Skeletal muscle satellite cell (primary cell): ENCODE results near the gene CDC25C.
A peak's percentile ranks its signal among the peaks of the same experiment; 100 is the strongest.

Experiments
- H3K27me3 ChIP-seq: 2 replicates; pipeline ENCODE4 v1.7.0; 2013; ENCODE audit warnings: low read length; ENCODE audit not compliant: control insufficient read depth, insufficient read depth
- H3K36me3 ChIP-seq: 2 replicates; pipeline ENCODE4 v1.7.0; 2013; ENCODE audit warnings: mild to moderate bottlenecking, control low read depth, low read length; ENCODE audit not compliant: insufficient read depth
- H3K4me1 ChIP-seq: 2 replicates; pipeline ENCODE4 v1.7.0; 2013; ENCODE audit warnings: low read length; ENCODE audit not compliant: control insufficient read depth, insufficient read depth
- H3K4me2 ChIP-seq: 2 replicates; pipeline ENCODE4 v1.7.0; 2013; ENCODE audit warnings: mild to moderate bottlenecking, low read length
- H3K4me3 ChIP-seq: 2 replicates; pipeline ENCODE4 v1.7.0; 2013; ENCODE audit warnings: low read length
- H3K9ac ChIP-seq: 2 replicates; pipeline ENCODE4 v1.7.0; 2013; ENCODE audit warnings: mild to moderate bottlenecking, low read depth, low read length, moderate library complexity
- H3K9me3 ChIP-seq: replicated peaks from 2 replicates; pipeline ENCODE4 v1.7.0; 2013; ENCODE audit warnings: mild to moderate bottlenecking, control low read depth, low read length

The CDC25C gene

DNA sequence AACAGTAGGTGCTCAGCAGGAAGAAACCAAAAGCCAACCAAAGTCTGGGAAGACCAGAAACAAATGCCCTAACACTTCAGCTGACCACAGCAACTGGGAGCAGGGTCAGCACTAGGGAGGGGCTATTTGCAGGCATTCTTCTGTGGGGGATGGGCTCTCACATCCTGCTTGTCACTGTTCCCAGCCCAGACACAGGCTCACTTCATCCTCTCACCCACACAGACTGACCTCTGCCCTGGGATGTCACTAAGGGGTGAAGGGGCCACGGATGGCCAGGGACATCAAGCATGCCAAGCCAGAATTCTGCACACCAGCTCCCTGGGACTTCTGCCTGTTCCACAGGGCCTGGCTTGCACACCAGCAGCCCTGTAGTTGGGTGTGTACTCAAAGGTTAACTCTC, 85.9 kb downstream of the CDC25C start:
- H3K9me3 ChIP-seq: no peaks in the 10 kb centered on the region
- peaks cover 29% of the 10 kb centered on the region for H3K27me3 ChIP-seq
- peaks cover 11% of the 10 kb centered on the region for H3K4me1 ChIP-seq

DNA sequence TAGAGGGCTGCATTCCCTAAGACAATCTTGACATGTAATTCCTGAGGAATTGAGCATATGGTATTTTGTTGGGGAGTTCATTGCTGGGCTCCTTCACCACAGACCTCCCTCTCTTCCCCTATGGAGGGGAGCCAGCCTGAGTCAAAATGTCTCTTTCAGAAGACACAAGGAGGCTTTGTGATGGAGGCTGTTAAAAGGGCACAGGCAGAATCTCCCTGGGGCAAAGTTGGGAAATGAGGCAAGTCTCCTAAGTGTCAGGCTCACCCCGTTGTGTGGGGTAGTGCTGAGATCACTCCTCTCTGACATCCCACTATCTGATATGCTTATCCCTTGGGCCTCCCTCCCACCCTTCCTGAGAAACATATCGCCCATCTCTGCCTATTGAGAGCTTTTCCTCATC, 87.8 kb downstream of the CDC25C start:
- Histone ChIP-seq H3K4me3 (no peak overlapping the region), H3K4me2 (no peak overlapping the region), H3K4me1 (peaks cover 11% of the 10 kb centered on the region), H3K9ac (no peak overlapping the region), H3K36me3 (no peaks in the 10 kb centered on the region), H3K27me3 (peaks cover 41% of the 10 kb centered on the region), H3K9me3 (no peaks in the 10 kb centered on the region)

More for the DNA sequence above, 85.9 kb downstream of the CDC25C start:
- Histone ChIP-seq H3K4me2 (no peak overlapping the region), H3K4me3 (no peak overlapping the region), H3K36me3 (no peaks in the 10 kb centered on the region), H3K9ac (no peak overlapping the region)

DNA sequence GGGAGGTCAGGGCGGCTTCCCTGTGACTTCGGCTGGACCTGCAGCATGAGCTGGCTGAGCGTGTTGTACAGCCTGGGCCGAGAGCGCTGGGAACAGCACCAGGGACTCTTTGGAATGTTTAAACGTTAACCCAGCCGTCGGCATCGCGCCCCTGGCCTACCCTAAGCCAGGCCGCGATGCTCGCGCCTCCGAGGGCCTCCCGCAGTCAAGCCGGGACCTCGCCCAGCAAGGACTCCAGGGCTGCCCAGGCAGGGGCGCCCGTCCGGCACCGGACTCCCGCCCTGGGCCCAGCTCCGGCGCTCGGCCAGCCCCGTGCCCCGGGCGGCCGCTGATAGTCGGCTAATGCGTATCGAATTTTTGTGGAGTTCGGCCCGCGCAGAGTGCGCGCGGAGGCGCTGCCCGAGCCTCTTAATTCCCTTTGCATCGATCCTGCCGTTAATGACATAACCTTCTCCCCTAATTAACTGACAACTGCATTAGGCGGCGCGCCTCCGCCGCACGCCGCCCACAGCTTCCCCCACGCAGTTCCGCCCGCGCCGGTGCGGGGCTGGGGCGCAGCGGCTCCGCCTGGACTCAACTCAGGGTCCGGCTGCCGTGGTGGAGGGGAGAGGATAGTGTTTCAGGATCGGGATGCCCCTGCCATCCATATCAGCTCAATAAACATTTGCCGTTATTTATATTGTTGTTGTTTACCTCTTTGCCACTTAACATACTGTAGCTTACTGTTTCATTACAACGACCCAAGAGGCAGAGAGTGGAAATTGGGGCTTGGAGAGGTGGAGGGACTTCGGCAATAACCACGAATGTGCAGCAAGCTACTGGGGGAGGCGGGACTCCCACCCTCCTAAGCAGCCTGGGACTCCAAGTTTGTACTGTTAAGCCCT, 89.7 kb downstream of the CDC25C start:
- peak overlapping the region; percentile 50 for H3K9ac ChIP-seq
- H3K9me3 ChIP-seq: no peaks in the 10 kb centered on the region
- peaks cover 11% of the 10 kb centered on the region for H3K4me1 ChIP-seq
- H3K27me3 ChIP-seq: peaks cover 47% of the 10 kb centered on the region
- H3K4me3 ChIP-seq: peak overlapping the region; percentile 63
- H3K4me2 ChIP-seq: peak overlapping the region; percentile 82
- H3K36me3 ChIP-seq: no peaks in the 10 kb centered on the region

DNA sequence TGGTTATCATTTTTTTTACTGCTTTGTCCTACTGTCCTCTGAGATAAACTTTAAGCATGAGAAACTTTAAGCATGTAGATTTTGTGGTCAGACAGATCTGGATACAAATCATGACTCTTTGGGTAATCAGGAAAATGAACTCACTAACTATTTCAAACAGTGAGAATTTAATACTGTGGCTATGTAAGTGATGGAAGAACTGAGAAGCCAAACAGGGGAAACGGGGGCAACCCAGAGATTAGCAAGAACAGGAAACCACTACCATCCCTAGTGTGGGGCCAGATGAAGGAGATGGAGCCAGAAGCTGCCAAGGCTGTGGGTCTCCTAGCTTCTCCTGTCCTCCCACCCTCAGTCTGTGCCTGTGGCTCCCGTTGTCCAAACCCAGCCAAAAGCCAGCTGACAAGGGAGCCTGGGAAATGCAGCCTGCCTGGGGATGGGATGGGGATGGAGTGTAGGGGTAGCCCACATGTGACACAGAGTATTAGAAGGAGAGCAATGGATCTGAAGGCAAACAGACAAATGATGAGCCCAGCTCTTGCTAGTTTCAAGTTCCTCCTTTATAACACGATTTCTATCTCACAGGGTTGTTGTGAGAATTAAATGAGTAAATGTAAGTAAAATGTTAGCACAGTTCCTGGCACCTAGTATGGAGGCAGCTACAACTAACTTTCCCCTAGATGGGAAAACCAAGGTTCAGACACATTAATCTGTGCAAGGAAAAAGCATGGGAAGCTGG, 90.8 kb downstream of the CDC25C start:
- no peaks in the 10 kb centered on the region for H3K36me3 ChIP-seq
- H3K4me2 ChIP-seq: no peak overlapping the region
- H3K27me3 ChIP-seq: peaks cover 52% of the 10 kb centered on the region

DNA sequence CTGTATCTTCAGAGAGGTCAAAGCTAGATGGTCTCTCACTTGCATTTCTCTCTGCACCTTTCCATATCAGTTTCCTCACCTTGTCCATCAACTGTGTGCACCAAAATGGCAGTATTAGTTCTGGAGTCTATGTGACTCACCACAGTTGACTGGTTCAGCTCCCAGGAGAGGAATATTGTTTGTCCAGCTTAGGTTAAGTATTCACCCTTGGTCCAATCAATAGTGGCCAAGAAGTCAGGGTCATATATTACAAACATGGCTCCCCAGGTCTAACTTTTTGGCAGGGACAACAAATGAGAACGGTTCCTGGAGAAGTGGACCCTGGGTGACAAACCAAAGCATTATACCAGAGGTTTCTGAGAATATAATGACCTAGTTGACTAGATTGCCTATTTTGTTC, 93.6 kb downstream of the CDC25C start:
- H3K4me1 ChIP-seq: peaks cover 11% of the 10 kb centered on the region
- no peaks in the 10 kb centered on the region for H3K9me3 ChIP-seq
- no peak overlapping the region for H3K4me2 ChIP-seq
- no peaks in the 10 kb centered on the region for H3K36me3 ChIP-seq
- no peak overlapping the region for H3K4me3 ChIP-seq
- peaks cover 53% of the 10 kb centered on the region for H3K27me3 ChIP-seq
- no peak overlapping the region for H3K9ac ChIP-seq

More for the DNA sequence above, 90.8 kb downstream of the CDC25C start:
- no peak overlapping the region for H3K4me3 ChIP-seq
- no peak overlapping the region for H3K9ac ChIP-seq
- peaks cover 11% of the 10 kb centered on the region for H3K4me1 ChIP-seq
- no peaks in the 10 kb centered on the region for H3K9me3 ChIP-seq
